HepG2 (cell line): ENCODE results near the gene LZTS2. TPM values are rescaled to one million over a fixed set of nuclear protein-coding genes. Genes with fewer than 3 reads are reported as not detected.
A peak's percentile ranks its signal among the peaks of the same experiment; 100 is the strongest.

ENCODE experiments used
- ATF6 ChIP-seq: sonication (generic); formaldehyde crosslinking; conservative IDR thresholded peaks from 2 replicates; pipeline ENCODE4 v1.4.0; 2020; ENCODE audit warnings: missing genetic modification reagents
- ATF7-NPFF ChIP-seq: sonication (generic); formaldehyde crosslinking; IDR thresholded peaks from 2 replicates; pipeline ENCODE4 v1.8.1; 2023; ENCODE audit warnings: mild to moderate bottlenecking, low read depth, missing genetic modification reagents, moderate library complexity
- FOXA1 ChIP-seq, 2 experiments: fragments of 450-650 bp in 1 of 2; sonication (generic) in 1 of 2; formaldehyde crosslinking in 1 of 2; IDR thresholded peaks; 2 replicates each; pipeline versions ENCODE4 v1.4.0 to v1.6.1; 2016 to 2020; ENCODE audit warnings: missing genetic modification reagents in 1 of 2
- GMEB1 ChIP-seq: sonication (generic); formaldehyde crosslinking; IDR thresholded peaks from 2 replicates; pipeline ENCODE4 v1.5.1; 2020; ENCODE audit warnings: missing genetic modification reagents, mild to moderate bottlenecking, borderline replicate concordance
- HNF4A ChIP-seq: sonication (generic); formaldehyde crosslinking; IDR thresholded peaks from 2 replicates; pipeline ENCODE4 v1.4.0; 2020; ENCODE audit warnings: missing genetic modification reagents
- HOXA5 ChIP-seq: sonication (generic); formaldehyde crosslinking; IDR thresholded peaks from 2 replicates; pipeline ENCODE4 v1.4.0; 2020; ENCODE audit warnings: missing genetic modification reagents
- NR2C2 ChIP-seq: sonication (generic); formaldehyde crosslinking; IDR thresholded peaks from 2 replicates; pipeline ENCODE4 v1.4.0; 2020; ENCODE audit warnings: missing genetic modification reagents, mild to moderate bottlenecking, moderate library complexity, borderline replicate concordance
- POGZ ChIP-seq: sonication (generic); formaldehyde crosslinking; IDR thresholded peaks from 2 replicates; pipeline ENCODE4 v1.4.0; 2020; ENCODE audit warnings: mild to moderate bottlenecking, missing genetic modification reagents
- SP1 ChIP-seq, 2 experiments: fragments of 450-650 bp in 1 of 2; sonication (generic) in 1 of 2; formaldehyde crosslinking in 1 of 2; IDR thresholded peaks; 2 replicates each; pipeline versions ENCODE4 v1.4.0 to v1.6.1; 2016 to 2020; ENCODE audit warnings: missing genetic modification reagents in 1 of 2
- ZHX2 ChIP-seq, 2 experiments: sonication (generic) in 1 of 2; formaldehyde crosslinking in 1 of 2; IDR thresholded peaks; 2 replicates each; pipeline versions ENCODE4 v1.6.1 to v1.9.0; 2014 to 2022; ENCODE audit warnings: antibody characterized with exemption in 1 of 2, borderline replicate concordance in 1 of 2, inconsistent platforms in 1 of 2, low read depth in 1 of 2, missing genetic modification reagents in 1 of 2
- ZNF503 ChIP-seq: sonication (generic); formaldehyde crosslinking; IDR thresholded peaks from 2 replicates; pipeline ENCODE4 v1.4.0; 2020; ENCODE audit warnings: missing genetic modification reagents
- ZNF569 ChIP-seq: sonication (generic); formaldehyde crosslinking; IDR thresholded peaks from 2 replicates; pipeline ENCODE4 v1.5.0; 2020; ENCODE audit warnings: mild to moderate bottlenecking, missing genetic modification reagents, moderate library complexity, borderline replicate concordance
- ZNF629 ChIP-seq: sonication (generic); formaldehyde crosslinking; conservative IDR thresholded peaks from 2 replicates; pipeline ENCODE4 v1.5.0; 2020; ENCODE audit warnings: missing genetic modification reagents
- polyA plus RNA-seq, 8 experiments: library from polyadenylated mRNA; depleted of rRNA in 3 of 8; stranded (reverse) in 7 of 8; unstranded in 1 of 8; fragments of >200 nt; fragmentation: Illumina TruSeq in 4 of 8; extraction: Trizol in 4 of 8; gene quantifications; 2 replicates each; pipeline versions ENCODE4 v1.2.1 to v1.2.3, GENCODE V29; 2011 to 2016; ENCODE audit warnings: low read depth in 4 of 8, missing spikeins in 1 of 8, mixed read lengths in 1 of 8; ENCODE audit not compliant: insufficient read depth in 1 of 8
- total RNA-seq, 5 experiments: library from RNA; depleted of rRNA; stranded (reverse); fragments of >200 nt; fragmentation: Illumina TruSeq; extraction: Trizol; gene quantifications; 2 replicates each; pipeline ENCODE4 v1.2.3, GENCODE V29; 2016; ENCODE audit warnings: low read depth in 1 of 5

The LZTS2 gene
- total and polyA plus RNA-seq, 2 of the 13 experiments (the other 11 are each of a cell fraction or from before 2014, with no cell fraction given): 43.6 to 65.6 TPM

- TF ChIP-seq ZHX2 (IDR thresholded peaks at IDR 0.05; ENCODE audit: low read depth): no peak
- TF ChIP-seq ZHX2 (CRISPR knock-in tag; IDR thresholded peaks at IDR 0.05; ENCODE audit: borderline replicate concordance): no peak
- no peak for TF ChIP-seq SP1 (IDR thresholded peaks at IDR 0.05)
- no peak for TF ChIP-seq SP1 (CRISPR knock-in tag; IDR thresholded peaks at IDR 0.05)
- TF ChIP-seq ATF7-NPFF: no peak
- peak; percentile 77 for TF ChIP-seq NR2C2
- no peak for TF ChIP-seq POGZ (CRISPR knock-in tag)
- no peak for TF ChIP-seq ZNF503 (CRISPR knock-in tag)
- peak; percentile 64 for TF ChIP-seq HNF4A (CRISPR knock-in tag)
- no peak for TF ChIP-seq ATF6 (CRISPR knock-in tag)
- TF ChIP-seq ZNF629 (CRISPR knock-in tag): no peak
- TF ChIP-seq FOXA1 (IDR thresholded peaks at IDR 0.05): no peak
- no peak for TF ChIP-seq FOXA1 (CRISPR knock-in tag; IDR thresholded peaks at IDR 0.05)
- TF ChIP-seq HOXA5 (CRISPR knock-in tag): no peak
- no peak for TF ChIP-seq GMEB1 (CRISPR knock-in tag)
- no peak for TF ChIP-seq ZNF569 (CRISPR knock-in tag)
These were observed 27.3 kb upstream of the LZTS2 start (continued) for GRCh38 chr10:100972115-100972903.
